DMS79 treated with DMSO at 0.1 percent for 48 hours (cell line): ENCODE measurements around the gene ERCC2.
"Not testable (repeated sequence)": the region's sequence is repeated elsewhere in the genome, so short reads cannot be mapped to it uniquely, and the experiment has no call there.

Experiments
- DNase-seq: peaks from one replicate; lab custom pipeline; 2025; lab: John Stamatoyannopoulos, UW

The ERCC2 gene

DNA sequence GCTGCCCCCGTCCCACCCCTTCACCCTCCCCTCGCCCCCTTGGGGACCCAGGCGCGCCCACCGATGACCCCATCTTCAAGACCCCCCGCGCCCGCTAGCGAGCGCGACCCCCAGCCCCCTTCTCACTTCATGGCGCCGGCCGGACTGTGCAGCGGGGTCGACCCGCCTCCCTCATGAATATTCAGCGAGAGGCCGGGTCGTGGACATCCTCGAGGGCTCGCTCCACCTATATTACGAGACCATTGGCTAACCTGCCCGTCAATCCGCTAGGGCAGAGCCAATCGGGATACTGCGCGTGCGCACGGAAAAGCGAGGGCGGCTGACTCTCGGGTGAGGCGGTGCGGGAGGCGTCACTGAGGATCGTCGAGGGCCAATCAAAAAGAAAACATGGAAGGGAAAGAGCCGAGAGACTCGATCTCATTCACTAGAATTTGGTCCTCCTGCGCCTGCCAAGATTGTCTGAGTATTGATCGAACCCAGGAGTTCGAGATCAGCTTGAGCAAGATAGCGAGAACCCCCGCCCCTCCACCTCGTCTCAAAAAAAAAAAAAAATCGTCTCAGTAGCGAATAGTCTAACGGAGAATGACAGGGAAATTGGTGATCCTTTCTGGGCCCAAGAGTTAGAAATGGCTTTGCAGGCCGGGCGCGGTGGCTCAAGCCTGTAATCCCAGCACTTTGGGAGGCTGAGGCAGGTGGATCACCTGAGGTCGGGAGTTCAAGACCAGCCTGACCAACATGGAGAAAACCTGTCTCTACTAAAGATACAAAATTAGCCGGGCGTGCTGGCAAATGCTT is at the start of gene ERCC2:
ERCC2 (minus strand) TSS at position 164 of the 795 bp plus-strand sequence; CDS start at position 131, 33 bp downstream.
- peak; percentile 97 for DNase-seq

DNA sequence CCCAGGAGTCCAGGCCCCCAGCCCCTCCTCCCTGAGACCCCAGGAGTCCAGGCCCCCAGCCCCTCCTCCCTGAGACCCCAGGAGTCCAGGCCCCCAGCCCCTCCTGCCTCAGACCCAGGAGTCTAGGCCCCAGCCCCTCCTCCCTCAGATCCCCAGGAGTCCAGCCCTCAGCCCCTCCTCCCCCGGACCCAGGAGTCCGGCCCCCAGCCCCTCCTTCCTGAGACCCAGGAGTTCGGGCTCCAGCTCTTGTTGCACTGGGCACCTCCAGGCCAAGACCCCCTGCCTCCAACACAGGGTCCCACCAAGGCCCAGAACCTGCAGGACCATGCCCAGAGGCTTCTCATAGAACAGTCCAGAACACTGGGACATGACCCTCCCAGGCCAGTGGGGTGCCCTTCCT is 49.5 kb upstream of the ERCC2 start:
- no peak for DNase-seq

DNA sequence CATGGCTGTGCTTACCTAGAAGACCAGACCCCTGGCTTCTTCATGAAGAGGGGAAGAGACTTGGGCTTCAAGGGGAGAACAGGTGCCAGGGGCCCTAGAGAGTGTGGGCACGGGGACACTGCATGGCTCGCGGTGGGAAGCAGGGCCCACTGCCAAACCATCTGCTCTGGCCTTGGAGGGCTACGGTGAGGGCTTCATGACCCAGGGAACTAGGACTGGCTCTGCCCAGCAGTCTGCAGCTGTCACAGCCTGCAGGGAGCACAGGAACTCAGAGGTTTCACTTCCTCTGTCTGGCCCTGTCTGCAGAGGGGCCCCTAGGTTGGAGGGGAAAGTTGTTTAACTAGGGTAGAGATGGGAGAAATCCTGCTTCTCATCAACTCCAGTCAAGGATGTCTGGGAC is 49.0 kb upstream of the ERCC2 start:
- DNase-seq, result no peak

DNA sequence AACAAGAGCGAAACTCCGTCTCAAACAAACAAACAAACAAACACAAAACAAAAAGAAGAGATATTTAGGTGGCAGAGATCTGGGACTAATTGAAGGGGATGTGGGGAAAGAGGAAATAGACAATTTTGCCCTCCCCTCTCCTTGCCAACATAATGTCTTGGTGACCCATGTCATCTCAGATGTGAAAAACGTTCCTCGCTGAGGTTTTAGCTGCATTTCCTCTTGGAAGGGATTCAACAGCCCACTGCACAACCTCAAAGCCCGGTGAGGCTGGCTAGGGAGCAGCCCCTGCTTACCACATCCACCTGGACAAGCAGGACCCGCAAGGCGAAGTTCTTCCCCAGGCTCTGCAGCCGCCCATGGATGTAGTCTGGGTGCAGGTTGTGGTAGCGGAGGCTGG is 48.4 kb upstream of the ERCC2 start:
- DNase-seq, result no peak

DNA sequence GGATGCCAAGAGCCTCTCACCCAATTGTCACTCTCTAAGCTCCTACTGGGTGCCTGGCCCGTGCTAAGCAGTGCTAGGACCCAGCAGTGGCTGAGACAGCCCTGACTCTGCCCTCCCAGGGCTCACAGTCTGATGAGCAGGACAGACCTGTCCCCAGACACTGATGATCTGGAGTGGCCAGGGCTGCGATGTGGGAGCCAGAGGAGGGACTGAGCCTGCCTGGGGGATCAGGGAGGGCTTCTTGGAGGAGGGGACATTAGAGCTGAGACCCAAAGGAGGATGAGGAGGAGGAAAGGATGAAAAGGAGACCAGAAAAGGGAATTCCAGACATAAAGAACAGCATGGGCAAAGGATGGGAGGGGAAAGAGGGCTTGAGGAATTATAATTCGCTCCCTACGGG is 46.8 kb upstream of the ERCC2 start:
- no peak for DNase-seq

DNA sequence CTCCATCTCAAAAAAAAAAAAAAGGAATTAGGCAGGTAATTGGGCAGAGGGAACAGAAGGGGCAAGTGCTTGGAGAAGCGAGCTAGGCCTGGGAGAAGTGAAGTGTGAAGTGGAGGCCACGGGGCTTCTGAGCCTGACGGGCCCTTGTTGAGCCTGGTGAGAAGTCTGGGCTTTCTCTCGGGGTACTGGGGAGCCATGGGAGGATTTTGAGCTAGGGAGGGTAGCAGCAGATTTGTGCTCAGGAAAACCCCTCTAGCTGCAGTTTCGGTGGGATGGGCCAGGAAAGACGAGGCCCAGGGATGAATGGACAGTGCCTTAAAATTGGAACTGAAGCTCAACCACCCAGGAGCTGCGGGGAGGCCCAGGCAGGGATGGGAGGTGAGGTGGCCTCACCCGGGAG is 44.1 kb upstream of the ERCC2 start:
- DNase-seq, result no peak

DNA sequence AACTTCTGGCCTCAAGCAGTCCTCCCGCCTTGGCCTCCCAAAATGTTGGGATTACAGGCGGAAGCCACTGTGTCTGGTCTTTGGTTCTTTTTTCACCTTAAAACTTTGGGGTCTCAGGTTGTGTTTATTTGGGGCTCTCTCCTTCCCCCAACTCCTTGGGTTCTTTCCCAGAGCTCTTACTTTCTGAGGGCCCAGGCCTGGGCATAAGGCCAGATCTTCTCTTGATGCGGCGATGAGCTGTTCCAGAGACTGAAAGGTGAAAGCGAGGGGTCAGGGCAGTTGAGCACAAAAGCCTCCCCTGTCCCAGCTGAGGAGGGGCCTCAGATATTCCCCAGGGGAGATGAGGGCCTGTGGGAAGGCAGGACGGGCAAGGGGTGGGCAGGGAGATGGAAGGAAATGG is 43.1 kb upstream of the ERCC2 start:
- DNase-seq, result no peak

DNA sequence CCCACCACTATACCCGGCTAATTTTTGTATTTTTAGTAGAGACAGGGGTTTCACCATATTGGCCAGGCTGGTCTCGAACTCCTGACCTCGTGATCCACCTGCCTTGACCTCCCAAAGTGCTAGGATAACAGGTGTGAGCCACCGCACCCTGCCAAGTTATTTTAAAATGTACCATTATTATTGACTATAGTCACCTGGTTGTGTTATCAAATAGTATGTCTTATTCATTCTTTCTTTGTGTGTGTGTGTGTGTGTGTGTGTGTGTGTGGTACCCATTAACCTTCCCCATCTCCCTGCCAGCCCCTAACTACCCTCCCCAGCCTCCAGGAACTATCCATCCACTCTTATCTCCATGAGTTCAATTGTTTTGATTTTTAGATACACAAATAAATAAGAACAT is 40.0 kb upstream of the ERCC2 start:
- DNase-seq, result not testable (repeated sequence)

DNA sequence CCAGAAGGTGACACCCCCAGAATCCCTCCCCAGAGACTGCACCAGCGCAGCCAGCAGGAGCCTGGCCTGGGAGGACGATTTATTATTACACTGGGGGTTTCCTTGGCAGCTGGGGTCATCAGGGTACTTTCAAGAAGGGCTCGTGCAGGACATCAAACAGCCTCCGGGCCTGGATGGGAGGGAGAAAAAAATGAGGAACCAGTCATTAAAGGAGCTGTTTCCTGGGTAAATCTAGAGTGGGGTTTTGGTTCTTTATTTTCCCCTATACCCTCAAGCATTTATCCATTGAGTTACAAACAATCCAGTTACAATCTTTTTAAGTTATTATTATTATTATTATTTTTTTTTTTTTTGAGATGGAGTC is 39.2 kb upstream of the ERCC2 start:
- DNase-seq, result no peak

DNA sequence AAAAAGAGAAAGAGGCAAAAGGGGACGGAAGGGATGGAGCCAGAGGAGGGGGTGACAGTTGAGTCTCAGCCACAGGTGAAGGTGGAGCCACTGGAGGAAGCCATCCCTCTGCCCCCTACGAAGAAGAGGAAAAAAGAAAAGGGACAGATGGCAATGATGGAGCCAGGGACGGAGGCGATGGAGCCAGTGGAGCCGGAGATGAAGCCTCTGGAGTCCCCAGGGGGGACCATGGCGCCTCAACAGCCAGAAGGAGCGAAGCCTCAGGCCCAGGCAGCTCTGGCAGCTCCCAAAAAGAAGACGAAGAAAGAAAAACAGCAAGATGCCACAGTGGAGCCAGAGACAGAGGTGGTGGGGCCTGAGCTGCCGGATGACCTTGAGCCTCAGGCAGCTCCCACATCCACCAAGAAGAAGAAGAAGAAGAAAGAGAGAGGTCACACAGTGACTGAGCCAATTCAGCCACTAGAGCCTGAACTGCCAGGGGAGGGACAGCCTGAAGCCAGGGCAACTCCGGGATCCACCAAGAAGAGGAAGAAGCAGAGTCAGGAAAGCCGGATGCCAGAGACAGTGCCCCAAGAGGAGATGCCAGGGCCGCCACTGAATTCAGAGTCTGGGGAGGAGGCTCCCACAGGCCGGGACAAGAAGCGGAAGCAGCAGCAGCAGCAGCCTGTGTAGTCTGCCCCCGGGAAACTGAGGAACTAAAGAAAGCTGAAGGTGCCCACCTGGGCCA is 38.6 kb upstream of the ERCC2 start:
- DNase-seq, result no peak

DNA sequence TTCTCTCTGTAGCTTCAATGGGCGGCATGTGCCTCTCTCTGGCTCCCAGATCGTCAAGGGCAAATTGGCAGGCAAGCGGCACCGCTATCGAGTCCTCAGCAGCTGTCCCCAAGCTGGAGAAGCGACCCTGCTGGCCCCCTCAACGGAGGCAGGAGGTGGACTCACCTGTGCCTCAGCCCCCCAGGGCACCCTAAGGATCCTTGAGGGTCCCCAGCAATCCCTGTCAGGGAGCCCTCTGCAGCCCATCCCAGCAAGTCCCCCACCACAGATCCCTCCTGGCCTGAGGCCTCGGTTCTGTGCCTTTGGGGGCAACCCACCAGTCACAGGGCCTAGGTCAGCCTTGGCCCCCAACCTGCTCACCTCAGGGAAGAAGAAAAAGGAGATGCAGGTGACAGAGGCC is 37.7 kb upstream of the ERCC2 start:
- no peak for DNase-seq

DNA sequence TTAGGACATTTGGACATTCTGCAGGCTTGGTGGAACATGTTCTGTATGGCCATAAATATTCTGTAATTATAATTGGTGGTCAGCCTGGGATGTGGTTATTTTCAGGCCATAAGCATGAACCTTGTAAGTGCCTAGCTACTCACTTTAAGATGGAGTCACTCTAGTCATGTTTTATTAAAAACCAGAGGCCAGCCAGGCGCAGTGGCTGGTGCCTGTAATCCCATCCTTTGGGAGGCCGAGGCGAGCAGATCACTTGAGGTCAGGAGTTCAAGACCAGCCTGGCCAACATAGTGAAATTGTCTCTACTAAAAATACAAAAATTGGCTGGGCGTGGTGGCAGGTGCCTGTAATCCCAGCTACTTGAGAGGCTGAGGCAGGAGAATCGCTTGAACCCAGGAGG is 37.2 kb upstream of the ERCC2 start:
- DNase-seq, result not testable (repeated sequence)

DNA sequence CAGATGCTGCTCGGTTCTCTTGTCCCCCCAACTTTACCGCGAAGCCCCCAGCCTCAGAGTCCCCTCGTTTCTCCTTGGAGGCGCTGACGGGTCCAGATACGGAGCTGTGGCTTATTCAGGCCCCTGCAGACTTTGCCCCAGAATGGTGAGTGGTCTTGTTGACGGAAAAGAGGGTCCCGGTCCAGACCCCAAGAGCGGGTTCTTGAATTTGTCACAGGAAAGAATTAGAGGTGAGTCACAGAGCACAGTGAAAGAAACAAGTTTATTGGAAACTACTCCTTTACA is 36.7 kb upstream of the ERCC2 start:
- no peak for DNase-seq

DNA sequence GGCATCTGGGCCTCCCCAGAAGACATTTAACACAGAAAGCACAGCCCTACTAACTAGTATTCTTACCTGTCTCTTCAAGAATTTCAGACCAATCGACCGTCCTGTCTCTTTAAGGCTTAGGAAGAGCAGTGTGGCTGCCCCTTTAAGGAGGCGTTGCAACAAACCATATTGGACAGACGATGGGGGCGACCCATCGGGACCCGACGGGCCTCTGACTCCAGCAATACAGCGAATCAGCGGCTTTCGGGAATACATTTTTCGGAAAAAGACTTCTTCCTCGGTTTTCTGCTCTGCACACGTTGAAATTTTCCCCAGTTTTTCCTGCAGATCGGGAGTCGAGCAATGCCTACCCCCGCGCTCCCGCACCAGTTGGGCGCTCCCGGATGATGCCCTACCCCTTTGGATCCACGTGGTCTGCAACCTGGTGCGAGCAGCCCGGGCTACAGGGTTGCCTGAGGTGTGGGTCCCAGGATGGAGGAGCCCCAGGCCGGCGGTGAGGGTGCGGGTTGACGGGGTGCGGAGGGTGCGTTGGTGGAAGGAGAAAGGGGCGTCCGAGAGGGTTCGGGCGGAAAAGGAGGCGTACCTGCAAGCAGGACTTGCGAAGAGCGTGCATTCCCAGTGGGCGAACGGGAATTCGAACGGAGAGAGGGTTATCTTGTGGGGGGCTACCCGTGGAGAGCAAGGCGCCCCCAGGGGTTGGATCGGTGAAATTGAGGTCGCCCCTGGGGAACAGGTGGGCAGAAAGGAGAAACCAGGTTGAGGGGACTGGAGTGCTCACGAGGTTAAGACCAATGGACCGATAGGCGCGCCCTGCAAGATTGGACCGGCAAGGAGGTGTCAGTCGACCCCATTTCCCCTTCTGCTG is 36.1 kb upstream of the ERCC2 start, which contains the start of gene POLR1G:
POLR1G (plus strand) TSS at position 419 of the 865 bp plus-strand sequence; CDS start at position 472, 53 bp downstream.
- DNase-seq, result peak; percentile 88

DNA sequence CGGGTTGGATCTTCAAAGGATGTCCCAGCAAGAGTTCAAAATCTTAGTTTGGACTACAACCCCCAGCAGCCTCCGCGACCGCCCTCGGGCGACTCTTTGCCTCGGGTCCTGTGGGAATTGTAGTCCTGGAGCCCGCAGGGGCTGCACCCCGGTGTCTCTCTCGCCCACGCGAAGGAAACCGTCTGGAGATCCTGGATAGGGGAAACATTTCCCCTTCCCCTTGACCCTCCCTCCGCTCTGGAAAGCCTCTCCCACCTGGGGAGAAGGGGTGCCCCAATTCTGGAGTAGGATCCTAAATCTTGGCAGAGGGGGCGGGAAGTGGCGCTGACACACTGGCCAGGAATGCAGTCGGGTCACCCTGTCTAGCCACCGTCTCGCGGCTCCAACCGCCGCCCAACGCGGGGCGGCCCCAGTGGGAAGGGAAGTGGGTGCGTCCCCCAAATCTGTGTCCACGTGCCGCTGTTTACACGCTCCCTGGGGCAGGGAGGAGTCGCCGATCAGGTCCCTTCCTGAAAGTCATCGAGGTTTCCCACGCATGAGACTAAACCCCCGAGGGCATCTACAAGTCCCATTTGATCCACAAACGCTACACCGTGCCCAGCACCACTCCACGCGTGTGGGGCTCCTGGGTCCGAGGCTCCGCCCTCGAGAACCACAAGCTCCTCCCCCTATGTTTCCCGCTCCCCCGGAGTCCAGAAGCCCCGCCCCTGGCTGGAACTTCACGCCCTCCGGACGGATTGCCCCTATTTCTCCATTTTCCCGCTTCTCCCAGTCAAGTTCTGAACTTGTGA is 35.3 kb upstream of the ERCC2 start:
- DNase-seq, result peak; percentile 79

DNA sequence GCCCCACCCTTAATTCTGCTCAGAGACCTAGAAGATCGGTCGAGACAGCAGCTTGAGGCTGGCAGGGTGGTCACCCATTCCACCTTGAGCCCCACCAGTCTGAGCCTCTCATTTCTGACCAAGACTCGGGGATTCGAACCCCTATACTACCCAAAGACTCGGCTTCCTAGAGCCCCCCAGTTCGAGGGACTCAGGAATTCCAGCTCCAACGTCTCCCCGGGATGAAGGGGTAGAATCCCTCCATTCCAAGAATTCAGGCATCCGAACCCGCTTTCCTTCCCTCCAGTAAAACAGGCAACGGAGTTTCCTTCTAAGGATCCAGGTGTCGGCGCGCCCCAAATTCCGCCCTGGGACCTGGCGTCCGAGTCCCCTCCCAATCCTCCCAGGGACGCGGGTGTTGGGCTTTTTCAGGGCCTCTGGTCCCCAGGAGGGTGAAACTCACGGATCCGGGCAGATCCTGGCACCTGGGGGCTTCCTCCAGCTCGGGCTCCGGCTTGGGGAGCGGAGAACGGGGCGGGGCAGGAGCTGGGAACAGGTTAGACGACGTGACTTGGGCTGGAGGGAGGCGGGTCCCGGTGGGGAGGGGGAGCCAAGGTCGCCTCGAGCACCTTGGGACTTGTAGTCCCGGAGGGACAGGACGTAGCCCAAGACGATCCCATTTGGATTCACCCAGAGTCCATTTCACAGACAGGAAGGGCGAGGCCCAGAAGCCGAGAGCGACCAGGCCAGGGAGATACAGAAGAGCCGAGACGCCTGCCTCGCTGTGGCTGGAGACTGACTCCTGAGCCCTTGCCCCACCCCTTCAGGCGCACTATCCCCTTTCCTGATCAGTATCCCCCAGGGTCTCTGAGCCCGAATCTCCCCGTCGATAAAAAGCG is 34.4 kb upstream of the ERCC2 start, which contains the start of gene PPP1R13L:
PPP1R13L (minus strand) TSS at position 513 of the 878 bp plus-strand sequence. CDS start 6,751 bp downstream, outside the sequence.
- DNase-seq, result peak; percentile 79

DNA sequence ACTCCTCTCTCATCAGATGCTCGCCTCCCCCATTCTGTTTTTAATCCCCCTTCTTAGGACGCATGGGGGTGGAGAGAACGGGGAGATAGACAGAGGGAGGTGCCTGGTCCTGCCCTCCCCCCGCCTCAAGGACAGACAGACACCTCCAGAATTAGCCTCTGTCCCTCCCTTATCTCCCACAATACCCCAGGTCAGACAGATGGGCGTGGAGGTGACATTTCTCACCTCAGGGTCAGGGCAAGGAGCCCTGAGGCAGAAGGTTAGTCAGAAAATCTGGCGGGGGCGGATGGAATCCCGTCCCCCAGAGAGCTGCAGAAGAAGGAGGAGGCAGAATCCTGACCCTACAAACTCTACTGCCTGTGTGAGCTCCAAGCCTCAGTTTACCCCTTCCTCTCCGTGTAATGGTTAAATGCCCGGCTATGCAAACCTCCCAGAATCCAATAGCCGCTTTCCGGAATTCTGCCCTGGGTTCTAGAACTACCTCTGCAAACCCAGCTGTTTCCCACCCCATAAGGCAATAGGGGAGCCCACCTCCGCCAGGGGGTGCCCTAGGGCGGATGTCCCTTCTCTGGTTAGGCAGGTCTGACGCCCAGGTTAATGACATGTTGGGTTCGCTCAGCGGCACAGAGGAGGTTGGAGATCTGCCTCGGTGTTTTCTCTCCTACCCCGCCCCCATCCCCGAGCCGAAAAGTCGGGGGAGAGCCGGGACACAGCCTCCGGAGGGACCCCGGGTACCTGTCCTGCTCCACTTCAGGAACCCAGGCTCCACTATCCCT is 33.6 kb upstream of the ERCC2 start:
- DNase-seq, result peak; percentile 37

DNA sequence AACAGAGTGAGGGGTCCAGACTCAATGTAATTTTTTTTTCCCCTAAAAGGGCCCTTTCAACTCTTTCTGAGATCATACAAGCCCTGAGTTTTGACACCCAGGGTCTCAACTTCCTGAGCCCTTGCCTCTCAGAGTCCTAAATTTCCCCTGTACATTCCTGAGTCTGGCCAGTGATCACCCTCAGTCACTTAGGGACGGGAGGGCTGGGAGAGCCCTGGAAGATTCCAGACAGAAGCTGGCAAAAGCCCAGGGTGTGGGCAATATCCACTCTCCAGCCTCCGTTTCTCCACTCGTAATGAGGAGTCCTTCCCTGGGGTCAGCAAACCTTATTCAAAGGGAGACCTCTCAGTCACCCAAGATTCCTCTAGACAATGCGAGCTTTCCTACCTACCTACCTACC is 32.9 kb upstream of the ERCC2 start:
- no peak for DNase-seq

DNA sequence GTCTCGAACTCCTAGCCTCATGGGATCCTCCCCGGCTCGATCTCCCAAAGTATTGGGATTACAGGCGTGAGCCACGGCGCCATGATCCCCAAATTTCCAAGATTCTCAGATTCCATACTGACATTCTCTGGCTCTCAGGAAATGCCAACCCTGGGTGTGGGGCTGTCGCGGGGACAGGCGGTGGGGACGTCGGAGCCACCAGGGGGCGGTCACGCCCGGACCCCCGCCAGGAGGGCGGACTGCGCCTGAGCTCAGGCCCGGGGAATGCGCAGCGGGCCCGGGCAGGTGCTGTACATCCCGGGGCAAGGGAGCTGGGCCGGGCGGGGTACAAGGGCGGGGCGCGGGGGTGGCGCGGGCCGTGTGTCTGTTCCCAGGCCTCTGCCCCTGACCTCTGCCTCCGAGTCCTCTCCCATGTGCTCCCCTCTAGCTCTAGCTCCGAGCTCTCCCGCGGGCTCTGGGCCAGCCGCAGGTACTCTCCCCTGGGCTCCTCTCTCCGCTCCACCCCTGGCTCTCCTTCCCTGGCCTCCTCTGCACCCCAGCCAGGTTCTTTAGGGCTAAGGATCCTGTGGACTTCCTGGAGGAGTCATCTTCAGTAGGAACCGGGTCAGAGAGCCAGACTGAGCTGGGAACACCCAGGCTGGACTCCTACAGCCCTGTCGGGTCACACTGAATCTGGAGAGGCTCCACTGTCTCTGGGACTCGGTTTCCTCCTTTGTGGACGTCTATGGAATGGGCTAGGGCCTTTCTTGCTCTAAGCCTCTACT is 32.1 kb upstream of the ERCC2 start:
- no peak for DNase-seq
